ENCODE data around the gene PRMT1. TPM values are rescaled to one million over a fixed set of nuclear protein-coding genes. Genes with fewer than 3 reads are reported as not detected.

PRMT1 gene
- total RNA-seq, 6 experiments from 2014 or later, result 25.3 to 63.2 (median 39.9) TPM

GRCh38 chr19:49637821-49638738 lies 39.0 kb upstream of the PRMT1 start:
- no peak for ATAC-seq
- peaks cover 0 to 11% (median 4%) of the 10 kb centered on the region in 4 donors for H3K4me1 ChIP-seq

GRCh38 chr19:49639401-49640112 lies 37.5 kb upstream of the PRMT1 start:
- H3K9me3 ChIP-seq, result no peaks in the 10 kb centered on the region
- H3K27me3 ChIP-seq, result no peaks in the 10 kb centered on the region
- H3K27ac ChIP-seq, result peak overlapping the region; percentile 73 to 83 (median 78)
- no peak for DNase-seq
- peak overlapping the region; percentile 40 to 62 (median 58) for H3K4me3 ChIP-seq
- WGBS (ENCODE audit: insufficient coverage, low coverage, low lambda C conversion rate, missing lambda C conversion rate), result 6% methylated on average over 6 of the region's 31 CpGs
- intact Hi-C loops (cut with DNase I), result no loop called here
- H3K4me1 ChIP-seq, result peaks cover 0 to 15% (median 8%) of the 10 kb centered on the region in 4 donors
- no peaks in the 10 kb centered on the region for H3K36me3 ChIP-seq
- ATAC-seq, result no peak
- no peak for TF ChIP-seq POLR2A (IDR thresholded peaks at IDR 0.05)
- TF ChIP-seq CTCF (IDR thresholded peaks at IDR 0.05), result no peak

More at GRCh38 chr19:49637821-49638738, 39.0 kb upstream of the PRMT1 start:
- no peaks in the 10 kb centered on the region for H3K27me3 ChIP-seq
- TF ChIP-seq CTCF (IDR thresholded peaks at IDR 0.05) (no peak), POLR2A (IDR thresholded peaks at IDR 0.05) (no peak)
- H3K27ac ChIP-seq, result peak overlapping the region; percentile 40 to 48 (median 47)
- intact Hi-C loops (cut with DNase I), result no loop called here
- DNase-seq, result peak; percentile 73 to 76 (median 74)
- no peaks in the 10 kb centered on the region for H3K36me3 ChIP-seq
- 31% methylated on average over 19 of the region's 19 CpGs for WGBS (ENCODE audit: insufficient coverage, low coverage, low lambda C conversion rate, missing lambda C conversion rate)
- H3K9me3 ChIP-seq, result no peaks in the 10 kb centered on the region
- peak overlapping the region in 1 of 3 donors; percentile 62 for H3K4me3 ChIP-seq

GRCh38 chr19:49640113-49640898 lies 36.8 kb upstream of the PRMT1 start, which contains the start of gene RRAS:
Gene RRAS, minus strand, starts transcription at chr19:49640143. Its CDS starts 45 bp downstream, at chr19:49640098.
- H3K4me1 ChIP-seq, result peaks cover 0 to 15% (median 8%) of the 10 kb centered on the region in 4 donors
- under 1% methylated on average over 29 of the region's 51 CpGs for WGBS (ENCODE audit: insufficient coverage, low coverage, low lambda C conversion rate, missing lambda C conversion rate)
- no peaks in the 10 kb centered on the region for H3K27me3 ChIP-seq
- peak within 1 kb of the TSS; percentile 40 to 93 (median 58) for H3K4me3 ChIP-seq
- peak within 1 kb of the TSS; percentile 86 to 98 (median 93) for H3K27ac ChIP-seq
- H3K36me3 ChIP-seq, result peaks cover 0 to 4% (median 0%) of the 10 kb centered on the region in 4 donors
- TF ChIP-seq POLR2A (IDR thresholded peaks at IDR 0.05), result peak; percentile 92
- no peak for TF ChIP-seq CTCF (IDR thresholded peaks at IDR 0.05)
- intact Hi-C loops (cut with DNase I), result no loop called here
- peak; percentile 100 for DNase-seq
- H3K9me3 ChIP-seq, result no peaks in the 10 kb centered on the region
- peak; percentile 67 to 82 (median 78) for ATAC-seq

All from right lobe of liver (tissue), 6 donors.